Small intestine (tissue), 7 donors: Measurements from ENCODE around the gene UNC50. TPM values are rescaled to one million over a fixed set of nuclear protein-coding genes. Genes with fewer than 3 reads are reported as not detected.
A peak's percentile ranks its signal among the peaks of the same experiment; 100 is the strongest.
"Not testable (repeated sequence)": the region's sequence is repeated elsewhere in the genome, so short reads cannot be mapped to it uniquely, and the experiment has no call there.

Source experiments
- DNase-seq, 2 donors: peaks; one replicate each; pipeline versions ENCODE4 v3.0.0 to v3.0.0-alpha.2; 2013
- FAIRE-seq: peaks from 2 replicates; lab custom pipeline; 2012; peaks lifted over from hg19 to GRCh38; lab: Jason Lieb, UNC
- H3K27ac ChIP-seq, 3 donors: one replicate each; pipeline ENCODE4 v1.5.1; 2013; ENCODE audit warnings: low read length in 2 of 3, mild to moderate bottlenecking in 2 of 3, control low read depth in 1 of 3, inconsistent platforms in 1 of 3, low read depth in 1 of 3, moderate library complexity in 1 of 3
- H3K27me3 ChIP-seq, 3 donors: one replicate each; pipeline ENCODE4 v1.6.1; 2013; ENCODE audit warnings: low read length in 3 of 3, inconsistent platforms in 1 of 3; ENCODE audit not compliant: control insufficient read depth in 3 of 3, insufficient read depth in 3 of 3
- H3K36me3 ChIP-seq, 3 donors: one replicate each; pipeline ENCODE4 v1.6.1; 2013; ENCODE audit warnings: low read length in 3 of 3, inconsistent platforms in 1 of 3, low read depth in 1 of 3, mild to moderate bottlenecking in 1 of 3, moderate library complexity in 1 of 3; ENCODE audit not compliant: control insufficient read depth in 3 of 3, insufficient read depth in 2 of 3
- H3K4me1 ChIP-seq, 3 donors: one replicate each; pipeline ENCODE4 v1.6.1; 2013; ENCODE audit warnings: low read length in 2 of 3, inconsistent platforms in 1 of 3, low read depth in 1 of 3, mild to moderate bottlenecking in 1 of 3, moderate library complexity in 1 of 3; ENCODE audit not compliant: control insufficient read depth in 3 of 3, insufficient read depth in 2 of 3
- H3K4me3 ChIP-seq, 3 donors: one replicate each; pipeline ENCODE4 v1.5.1; 2013; ENCODE audit warnings: low read length in 3 of 3, control low read depth in 1 of 3, inconsistent platforms in 1 of 3, low read depth in 1 of 3, mild to moderate bottlenecking in 1 of 3, moderate library complexity in 1 of 3
- H3K9me3 ChIP-seq, 2 donors: one replicate each; pipeline ENCODE4 v1.6.1; 2013; ENCODE audit warnings: low read depth in 1 of 2, low read length in 1 of 2; ENCODE audit not compliant: control insufficient read depth in 2 of 2, insufficient read depth in 1 of 2
- WGBS, 3 donors: extraction: QIAGEN DNeasy Blood & Tissue Kit; methylation state at CpG; one replicate each; pipeline ENCODE4 v1.1.7; 2013; 5-methylcytosine and 5-hydroxymethylcytosine counted together
- polyA plus RNA-seq, 4 donors: library from polyadenylated mRNA; stranded (reverse) in 3 of 4; unstranded in 1 of 4; fragments of 200-250 nt in 3 of 4; fragments of 120-200 nt in 1 of 4; gene quantifications; one replicate each; pipeline versions ENCODE4 v1.2.1 to v1.2.3, GENCODE V29; 2013
- donor health status: healthy with polysubstance abuse.
- donor health status: control.
- donor health status: control.
- donor health status: Bipolar disorder and iron deficiency.
- donor health status: healthy.

UNC50 gene
- polyA plus RNA-seq, 4 donors, result 17.0 to 57.8 (median 27.4) TPM

DNA sequence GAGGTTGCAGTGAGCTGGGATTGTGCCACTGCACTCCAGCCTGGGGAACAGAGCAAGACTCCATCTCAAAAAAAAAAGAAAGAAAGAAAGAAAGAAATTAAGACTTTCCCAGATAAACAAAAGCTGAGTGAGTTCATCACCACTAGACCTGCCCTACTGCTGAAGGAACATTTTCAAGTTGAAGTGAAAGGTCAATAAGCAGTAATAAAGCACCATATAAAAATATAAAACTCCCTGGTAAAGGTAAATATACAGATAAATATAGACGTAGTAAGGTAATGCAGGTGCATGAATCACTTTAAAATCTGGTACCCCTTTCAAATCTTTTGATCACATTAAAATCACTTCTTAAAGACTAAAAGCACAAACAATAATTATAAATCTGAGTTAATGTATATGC lies 42.6 kb downstream of the UNC50 start:
- Histone ChIP-seq H3K27ac (no peak overlapping the region), H3K9me3 (peaks cover 0 to 6% of the 10 kb centered on the region in 2 donors), H3K4me1 (no peaks in the 10 kb centered on the region), H3K36me3 (peaks cover 0 to 17% (median 9%) of the 10 kb centered on the region in 3 donors), H3K27me3 (no peaks in the 10 kb centered on the region), H3K4me3 (no peak overlapping the region)
- peak; percentile 36 for FAIRE-seq
- 18 to 67% (median 37%) methylated on average over 1 of the region's 1 CpG for WGBS, 3 donors
- peak in 1 of 2 donors; percentile 24 for DNase-seq

DNA sequence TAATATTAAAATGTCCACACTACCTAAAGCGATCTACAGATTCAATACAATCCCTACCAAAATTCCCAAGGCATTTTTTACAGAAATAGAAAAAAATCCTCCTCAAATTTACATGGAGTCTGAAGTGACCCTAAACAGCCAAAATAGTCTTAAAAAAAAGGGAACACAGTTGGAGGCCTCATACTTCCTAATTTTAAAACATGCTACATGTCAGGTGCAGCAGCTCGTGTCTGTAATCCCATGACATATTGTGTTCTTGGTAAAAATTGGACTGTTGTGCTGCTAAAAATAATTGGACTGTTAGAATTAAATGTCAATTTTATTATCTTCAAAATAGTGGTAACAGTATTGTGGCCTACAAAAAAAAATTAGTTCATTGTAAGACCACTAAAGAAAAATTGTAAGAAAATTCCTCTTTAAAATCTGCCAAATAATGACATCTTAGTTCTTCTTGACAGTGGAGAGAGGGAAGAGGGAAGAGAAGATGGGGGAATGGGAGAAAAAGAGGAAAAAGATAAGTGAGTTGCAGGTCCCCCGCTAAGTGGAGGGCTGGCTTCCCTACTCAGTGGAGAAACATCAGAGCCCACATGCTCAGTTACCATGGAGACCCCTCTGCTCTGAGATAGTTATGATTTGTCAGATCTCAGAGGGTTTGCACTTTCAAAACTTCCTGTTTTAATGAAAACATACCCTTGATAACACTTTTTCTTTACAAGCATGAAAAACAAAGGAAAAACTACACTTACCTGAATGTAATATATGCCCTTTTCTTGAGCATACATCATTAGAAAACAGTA lies 46.5 kb downstream of the UNC50 start:
- no peaks in the 10 kb centered on the region for H3K27me3 ChIP-seq
- 80 to 91% (median 90%) methylated on average over 3 of the region's 3 CpGs for WGBS, 3 donors
- no peaks in the 10 kb centered on the region for H3K4me1 ChIP-seq
- peaks cover 0 to 6% of the 10 kb centered on the region in 2 donors for H3K9me3 ChIP-seq
- peaks cover 0 to 13% (median 2%) of the 10 kb centered on the region in 3 donors for H3K36me3 ChIP-seq
- no peak overlapping the region for H3K4me3 ChIP-seq
- DNase-seq, result no peak
- no peak for FAIRE-seq
- H3K27ac ChIP-seq, result peak overlapping the region in 1 of 3 donors; percentile 58

DNA sequence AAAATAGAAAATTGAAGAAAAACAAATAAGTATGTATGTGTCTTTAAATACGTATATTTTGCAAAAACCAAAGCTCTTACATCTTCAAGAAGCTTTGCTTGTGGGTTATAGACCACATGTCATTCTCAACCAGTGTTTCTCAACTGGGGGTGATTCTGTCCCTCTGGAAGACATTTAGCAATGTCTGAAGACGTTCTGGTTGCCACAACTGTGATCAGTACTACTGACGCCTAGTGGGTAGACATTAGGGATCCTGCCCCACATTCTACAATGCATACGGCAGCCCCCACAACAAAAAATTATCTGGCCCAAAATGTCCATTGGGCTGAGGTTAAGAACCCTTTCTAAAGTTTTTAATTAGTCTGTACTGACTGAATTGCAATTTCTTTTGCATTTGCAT lies 48.4 kb downstream of the UNC50 start:
- 75 to 87% (median 75%) methylated on average over 4 of the region's 4 CpGs for WGBS, 3 donors
- H3K27ac ChIP-seq, result no peak overlapping the region
- H3K4me1 ChIP-seq, result no peaks in the 10 kb centered on the region
- peaks cover 0 to 2% of the 10 kb centered on the region in 2 donors for H3K9me3 ChIP-seq
- FAIRE-seq, result no peak
- DNase-seq, result peak in 1 of 2 donors; percentile 28
- H3K4me3 ChIP-seq, result no peak overlapping the region
- no peaks in the 10 kb centered on the region for H3K27me3 ChIP-seq
- H3K36me3 ChIP-seq, result peaks cover 0 to 8% (median 2%) of the 10 kb centered on the region in 3 donors

DNA sequence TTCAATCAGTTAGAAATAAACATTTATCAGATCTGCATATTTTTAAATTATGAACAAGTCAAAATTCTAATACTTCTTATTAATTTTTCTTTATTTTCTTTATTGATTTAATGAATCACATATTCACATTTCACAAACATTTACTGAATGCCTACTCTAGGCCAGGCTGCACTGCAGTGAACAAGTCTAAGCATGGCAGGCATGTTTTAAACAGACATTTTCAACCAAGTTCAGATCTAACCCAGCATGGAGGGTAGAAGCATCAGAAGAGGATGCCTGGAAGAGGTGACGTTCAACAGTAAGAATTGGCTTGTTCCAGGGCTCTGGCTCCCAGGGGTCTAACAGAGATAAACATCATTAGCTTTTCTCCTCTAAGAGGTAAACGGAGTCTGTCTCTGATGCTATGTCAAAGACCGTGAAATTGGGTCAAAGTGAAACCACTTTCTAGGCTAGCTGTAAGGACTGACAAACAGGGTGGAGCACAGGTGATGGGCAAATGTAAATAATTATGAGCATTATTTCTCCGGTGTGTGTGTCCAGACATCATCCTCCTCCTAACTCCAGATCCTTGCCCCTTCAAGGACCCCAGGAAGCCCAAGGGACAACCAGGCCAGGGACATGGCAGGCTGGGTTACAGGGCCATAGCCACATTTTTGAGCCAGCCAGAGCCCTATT lies 50.6 kb downstream of the UNC50 start:
- DNase-seq (peak in 1 of 2 donors; percentile 20), FAIRE-seq (no peak)
- Histone ChIP-seq H3K4me1 (no peaks in the 10 kb centered on the region), H3K9me3 (peaks cover 0 to 2% of the 10 kb centered on the region in 2 donors), H3K27ac (peak overlapping the region in 2 of 3 donors; percentile 2 to 64), H3K36me3 (peaks cover 0 to 8% (median 3%) of the 10 kb centered on the region in 3 donors), H3K4me3 (no peak overlapping the region), H3K27me3 (no peaks in the 10 kb centered on the region)
- 65 to 80% (median 71%) methylated on average over 4 of the region's 4 CpGs for WGBS, 3 donors

DNA sequence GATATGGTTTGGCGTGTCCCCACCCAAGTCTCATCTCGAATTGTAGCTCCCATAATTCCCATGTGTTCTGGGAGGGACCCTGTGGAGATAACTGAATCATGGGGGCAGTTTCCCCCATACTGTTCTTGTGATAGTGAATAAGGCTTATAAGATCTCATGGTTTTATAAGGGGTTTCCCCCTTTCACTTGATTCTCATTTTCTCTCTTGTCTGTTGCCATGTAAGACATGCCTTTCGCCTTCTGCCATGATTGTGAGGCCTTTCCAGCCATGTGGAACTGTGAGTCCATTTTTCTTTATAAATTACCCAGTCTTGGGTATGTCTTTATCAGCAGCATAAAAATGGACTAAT lies 51.1 kb downstream of the UNC50 start:
- not testable (repeated sequence) for H3K27me3 ChIP-seq, H3K4me1 ChIP-seq, H3K9me3 ChIP-seq, FAIRE-seq, H3K36me3 ChIP-seq, DNase-seq, H3K4me3 ChIP-seq
- peak overlapping the region in 2 of 3 donors; percentile 2 to 64 for H3K27ac ChIP-seq
- 63 to 93% (median 87%) methylated on average over 3 of the region's 3 CpGs for WGBS, 3 donors

DNA sequence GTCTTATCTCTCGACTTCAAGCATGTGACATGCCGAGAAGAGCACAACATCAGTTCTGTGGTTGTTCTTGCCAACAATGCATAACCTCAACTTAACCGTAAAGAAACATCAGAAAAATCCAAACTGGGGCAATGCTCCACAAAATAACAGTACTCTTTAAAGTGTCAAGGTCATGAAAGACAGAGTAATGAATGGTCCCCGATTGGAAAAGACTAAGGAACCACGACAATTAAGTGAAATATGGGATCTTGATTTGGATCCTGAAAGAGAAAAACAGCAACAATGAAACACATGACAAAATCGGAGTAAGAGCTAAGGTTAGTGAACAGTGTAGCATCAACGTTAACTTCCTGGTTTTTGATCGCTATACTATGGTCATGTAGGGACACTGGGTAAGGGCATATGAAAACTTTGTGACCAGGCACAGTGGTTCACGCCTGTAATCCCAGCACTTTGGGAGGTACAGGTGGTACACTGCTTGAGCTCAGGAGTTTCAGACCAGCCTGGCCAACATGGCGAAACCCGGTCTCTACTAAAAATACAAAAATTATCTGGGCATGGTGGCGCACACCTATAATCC lies 55.2 kb downstream of the UNC50 start:
- Histone ChIP-seq H3K4me1 (no peaks in the 10 kb centered on the region), H3K27me3 (no peaks in the 10 kb centered on the region), H3K27ac (peak overlapping the region in 2 of 3 donors; percentile 5 to 90), H3K36me3 (peaks cover 0 to 18% (median 7%) of the 10 kb centered on the region in 3 donors), H3K4me3 (no peak overlapping the region), H3K9me3 (peaks cover 0 to 2% of the 10 kb centered on the region in 2 donors)
- 78 to 90% (median 83%) methylated on average over 12 of the region's 12 CpGs for WGBS, 3 donors
- DNase-seq (peak in 1 of 2 donors; percentile 35), FAIRE-seq (no peak)

DNA sequence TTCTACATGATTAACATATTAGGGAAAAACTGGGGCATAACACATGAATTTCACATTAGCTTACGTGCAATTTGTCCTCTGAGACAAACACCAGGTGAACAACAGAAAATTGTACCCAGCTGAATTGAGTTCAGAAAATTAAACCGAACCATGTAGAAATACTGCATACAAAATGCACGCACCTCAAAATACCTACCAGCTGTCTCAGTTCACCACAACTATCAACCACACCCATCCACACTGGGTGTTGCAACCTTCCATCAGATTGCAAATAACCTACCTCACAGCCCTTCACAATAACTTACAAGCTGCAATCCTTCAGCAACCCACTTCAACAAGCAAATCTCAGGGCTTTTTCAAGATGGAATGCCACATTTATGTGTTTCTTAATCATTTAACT lies 55.9 kb downstream of the UNC50 start:
- peak; percentile 28 to 62 for DNase-seq
- Histone ChIP-seq H3K36me3 (peaks cover 0 to 15% (median 7%) of the 10 kb centered on the region in 3 donors), H3K27ac (no peak overlapping the region), H3K4me1 (no peaks in the 10 kb centered on the region), H3K4me3 (no peak overlapping the region), H3K9me3 (peaks cover 0 to 2% of the 10 kb centered on the region in 2 donors), H3K27me3 (no peaks in the 10 kb centered on the region)
- WGBS, 3 donors, result 67 to 82% (median 74%) methylated on average over 3 of the region's 3 CpGs
- no peak for FAIRE-seq

DNA sequence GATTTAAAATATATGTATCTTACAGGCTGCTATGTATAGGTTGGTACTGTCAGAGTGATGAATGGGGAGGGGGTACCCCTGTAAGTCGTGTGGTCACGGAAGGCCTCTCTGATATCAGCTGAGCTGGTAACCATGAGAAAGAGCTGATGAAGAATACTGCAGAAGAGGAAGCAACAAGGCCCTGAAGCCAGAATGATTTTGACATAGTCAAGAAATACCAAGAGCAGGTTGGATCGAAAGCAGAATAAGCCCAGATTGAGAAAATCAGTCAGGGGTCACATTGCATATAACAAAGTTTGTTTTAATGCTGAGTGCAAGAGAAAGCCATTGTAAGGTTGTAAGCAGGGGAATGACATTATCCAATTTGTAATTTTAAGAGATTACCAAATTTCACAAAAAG lies 57.3 kb downstream of the UNC50 start:
- Histone ChIP-seq H3K9me3 (no peaks in the 10 kb centered on the region), H3K4me1 (no peaks in the 10 kb centered on the region), H3K27ac (no peak overlapping the region), H3K36me3 (peaks cover 0 to 17% (median 8%) of the 10 kb centered on the region in 3 donors), H3K27me3 (no peaks in the 10 kb centered on the region), H3K4me3 (no peak overlapping the region)
- DNase-seq (no peak), FAIRE-seq (no peak)
- 85 to 93% (median 90%) methylated on average over 3 of the region's 3 CpGs for WGBS, 3 donors
